Activated CD4-positive, alpha-beta T cell treated with anti-CD3 and anti-CD28 coated beads, Interleukin-2, amount 50 U/mL, for 24 hours (primary cell): ENCODE measurements around the gene PTPRK.

ENCODE experiments used
- DNase-seq, 2 donors: peaks; one replicate each; pipeline ENCODE4 v3.0.0-alpha.2; 2020; ENCODE audit warnings: low read depth in 1 of 2, low spot score in 1 of 2

Gene PTPRK

GRCh38 chr6:128516514-128516898, 3.9 kb downstream of the PTPRK start:
- DNase-seq, result no peak

- DNase-seq, result no peak
Observed at GRCh38 chr6:128515550-128516513, 4.6 kb downstream of the PTPRK start.

- no peak for DNase-seq
Observed at GRCh38 chr6:128513878-128514277, 6.5 kb downstream of the PTPRK start.

- DNase-seq, result no peak
Observed at GRCh38 chr6:128512296-128512695, 8.1 kb downstream of the PTPRK start.

- no peak for DNase-seq
Observed at GRCh38 chr6:128511506-128511905, 8.9 kb downstream of the PTPRK start.

GRCh38 chr6:128509709-128510108, 10.7 kb downstream of the PTPRK start:
- no peak for DNase-seq

- no peak for DNase-seq
Observed at GRCh38 chr6:128508588-128509296, 11.7 kb downstream of the PTPRK start.

GRCh38 chr6:128507337-128508310, 12.8 kb downstream of the PTPRK start:
- DNase-seq, result no peak

GRCh38 chr6:128505603-128506002, 14.8 kb downstream of the PTPRK start:
- DNase-seq, result no peak

GRCh38 chr6:128504003-128504654, 16.3 kb downstream of the PTPRK start:
- DNase-seq, result no peak

GRCh38 chr6:128500749-128501600, 19.4 kb downstream of the PTPRK start:
- no peak for DNase-seq

- DNase-seq, result no peak
Observed at GRCh38 chr6:128500014-128500413, 20.4 kb downstream of the PTPRK start.

- DNase-seq, result no peak
Observed at GRCh38 chr6:128499079-128499731, 21.2 kb downstream of the PTPRK start.

- DNase-seq, result no peak
Observed at GRCh38 chr6:128498234-128498633, 22.2 kb downstream of the PTPRK start.

GRCh38 chr6:128495536-128496333, 24.7 kb downstream of the PTPRK start:
- no peak for DNase-seq

GRCh38 chr6:128494440-128494839, 26.0 kb downstream of the PTPRK start:
- no peak for DNase-seq

- DNase-seq, result no peak
Observed at GRCh38 chr6:128493877-128494276, 26.5 kb downstream of the PTPRK start.

- no peak for DNase-seq
Observed at GRCh38 chr6:128492386-128492785, 28.0 kb downstream of the PTPRK start.
